ENCODE results near the gene PABPC3. TPM values are rescaled to one million over a fixed set of nuclear protein-coding genes. Genes with fewer than 3 reads are reported as not detected.

The PABPC3 gene
- total RNA-seq, 6 experiments from 2014 or later: 0.11 to 0.20 TPM; not detected in 4

GRCh38 chr13:25117312-25117711, 21.4 kb downstream of the PABPC3 start:
- Histone ChIP-seq H3K9me3 (no peaks in the 10 kb centered on the region), H3K36me3 (no peaks in the 10 kb centered on the region), H3K27ac (no peak overlapping the region), H3K27me3 (no peaks in the 10 kb centered on the region), H3K4me3 (no peak overlapping the region), H3K4me1 (no peaks in the 10 kb centered on the region)
- ATAC-seq: no peak
- no peak for DNase-seq
- 76% methylated on average over 9 of the region's 16 CpGs for WGBS (ENCODE audit: insufficient coverage, low coverage, low lambda C conversion rate, missing lambda C conversion rate)
- TF ChIP-seq CTCF (IDR thresholded peaks at IDR 0.05) (no peak), POLR2A (IDR thresholded peaks at IDR 0.05) (no peak)
- intact Hi-C loops (cut with DNase I): no loop called here

GRCh38 chr13:25118378-25118905, 22.5 kb downstream of the PABPC3 start:
- no peak for DNase-seq
- no peak for TF ChIP-seq POLR2A (IDR thresholded peaks at IDR 0.05)
- no peak for TF ChIP-seq CTCF (IDR thresholded peaks at IDR 0.05)
- no peaks in the 10 kb centered on the region for H3K36me3 ChIP-seq
- intact Hi-C loops (cut with DNase I): no loop called here
- ATAC-seq: no peak
- no peaks in the 10 kb centered on the region for H3K27me3 ChIP-seq
- 25% methylated on average over 8 of the region's 8 CpGs for WGBS (ENCODE audit: insufficient coverage, low coverage, low lambda C conversion rate, missing lambda C conversion rate)
- no peaks in the 10 kb centered on the region for H3K9me3 ChIP-seq
- H3K4me3 ChIP-seq: no peak overlapping the region
- no peaks in the 10 kb centered on the region for H3K4me1 ChIP-seq
- H3K27ac ChIP-seq: no peak overlapping the region

- H3K36me3 ChIP-seq: no peaks in the 10 kb centered on the region
- 19% methylated on average over 2 of the region's 3 CpGs for WGBS (ENCODE audit: insufficient coverage, low coverage, low lambda C conversion rate, missing lambda C conversion rate)
Observed at GRCh38 chr13:25130944-25131343, 35.0 kb downstream of the PABPC3 start.

GRCh38 chr13:25131881-25132420, 36.0 kb downstream of the PABPC3 start:
- TF ChIP-seq POLR2A (IDR thresholded peaks at IDR 0.05) (no peak), CTCF (IDR thresholded peaks at IDR 0.05) (no peak)
- H3K27ac ChIP-seq: no peak overlapping the region
- WGBS (ENCODE audit: insufficient coverage, low coverage, low lambda C conversion rate, missing lambda C conversion rate): 23% methylated on average over 6 of the region's 6 CpGs
- DNase-seq (no peak), ATAC-seq (no peak)
- H3K4me3 ChIP-seq: no peak overlapping the region
- no peaks in the 10 kb centered on the region for H3K9me3 ChIP-seq
- no peaks in the 10 kb centered on the region for H3K36me3 ChIP-seq
- intact Hi-C loops (cut with DNase I): no loop called here
- H3K27me3 ChIP-seq: no peaks in the 10 kb centered on the region
- H3K4me1 ChIP-seq: no peaks in the 10 kb centered on the region

More at GRCh38 chr13:25130944-25131343, 35.0 kb downstream of the PABPC3 start:
- DNase-seq (no peak), ATAC-seq (no peak)
- Histone ChIP-seq H3K9me3 (no peaks in the 10 kb centered on the region), H3K27me3 (no peaks in the 10 kb centered on the region), H3K4me1 (no peaks in the 10 kb centered on the region), H3K4me3 (no peak overlapping the region), H3K27ac (no peak overlapping the region)
- intact Hi-C loops (cut with DNase I): no loop called here
- TF ChIP-seq POLR2A (IDR thresholded peaks at IDR 0.05): no peak
- no peak for TF ChIP-seq CTCF (IDR thresholded peaks at IDR 0.05)
